Measurements from ENCODE around the gene PPHLN1.

DNA sequence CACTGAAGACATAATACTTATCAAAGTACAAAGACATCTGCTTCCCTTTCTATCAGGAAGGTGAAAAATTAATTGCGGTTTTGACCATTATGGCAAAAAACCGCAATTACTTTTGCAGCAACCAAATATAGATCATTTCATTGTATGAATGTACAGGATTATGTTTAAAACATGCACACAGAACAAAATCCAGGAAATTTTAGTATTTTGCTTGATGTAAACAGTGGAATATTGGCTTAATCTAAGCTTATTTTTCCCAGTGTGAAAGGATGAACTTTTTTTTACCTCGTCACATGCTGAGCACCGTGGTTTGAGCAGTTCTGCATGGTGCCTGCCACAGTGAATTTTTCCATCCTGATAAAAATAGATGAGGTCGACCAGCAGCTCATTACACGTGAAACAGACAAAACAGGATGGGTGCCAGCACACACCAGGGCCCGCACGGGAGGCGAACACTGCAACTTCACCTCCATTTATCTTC is 142.4 kb downstream of the PPHLN1 start:
- TF ChIP-seq, protein P1, sequence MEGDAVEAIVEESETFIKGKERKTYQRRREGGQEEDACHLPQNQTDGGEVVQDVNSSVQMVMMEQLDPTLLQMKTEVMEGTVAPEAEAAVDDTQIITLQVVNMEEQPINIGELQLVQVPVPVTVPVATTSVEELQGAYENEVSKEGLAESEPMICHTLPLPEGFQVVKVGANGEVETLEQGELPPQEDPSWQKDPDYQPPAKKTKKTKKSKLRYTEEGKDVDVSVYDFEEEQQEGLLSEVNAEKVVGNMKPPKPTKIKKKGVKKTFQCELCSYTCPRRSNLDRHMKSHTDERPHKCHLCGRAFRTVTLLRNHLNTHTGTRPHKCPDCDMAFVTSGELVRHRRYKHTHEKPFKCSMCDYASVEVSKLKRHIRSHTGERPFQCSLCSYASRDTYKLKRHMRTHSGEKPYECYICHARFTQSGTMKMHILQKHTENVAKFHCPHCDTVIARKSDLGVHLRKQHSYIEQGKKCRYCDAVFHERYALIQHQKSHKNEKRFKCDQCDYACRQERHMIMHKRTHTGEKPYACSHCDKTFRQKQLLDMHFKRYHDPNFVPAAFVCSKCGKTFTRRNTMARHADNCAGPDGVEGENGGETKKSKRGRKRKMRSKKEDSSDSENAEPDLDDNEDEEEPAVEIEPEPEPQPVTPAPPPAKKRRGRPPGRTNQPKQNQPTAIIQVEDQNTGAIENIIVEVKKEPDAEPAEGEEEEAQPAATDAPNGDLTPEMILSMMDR (IDR thresholded peaks at IDR 0.05 in 4 of 5, conservative IDR thresholded peaks at IDR 0.05 in 1 of 5): no peak
- no peak for TF ChIP-seq POLR2A (IDR thresholded peaks at IDR 0.05)

Measured in gastrocnemius medialis (tissue), 4 donors.